ENCODE data around the gene VAMP2. TPM values are rescaled to one million over a fixed set of nuclear protein-coding genes. Genes with fewer than 3 reads are reported as not detected.

VAMP2 gene
- total and polyA plus RNA-seq, 2 of the 4 experiments (the other 2 are of a cell fraction): 2.3 to 33.3 TPM

GRCh38 chr17:8156246-8156992 lies 6.3 kb downstream of the VAMP2 start:
- peak overlapping the region; percentile 87 for H3K4me2 ChIP-seq (ENCODE audit: low read depth, low read length)
- dilution Hi-C loops (cut with HindIII; ENCODE audit: low sequenced_read_pairs, unreplicated experiment): no loop called here
- H3K4me3 ChIP-seq (ENCODE audit: insufficient read depth, low read depth, low read length): peak overlapping the region; percentile 69
- H3K9me3 ChIP-seq (ENCODE audit: control insufficient read depth, insufficient read depth, low read length): no peaks in the 10 kb centered on the region
- peak overlapping the region; percentile 84; the same call in 1 of the 2 replicates for H3K23ac ChIP-seq (ENCODE audit: low read depth, low read length)
- H3K18ac ChIP-seq (ENCODE audit: low read depth, low read length): peak overlapping the region; percentile 43; the same call in 1 of the 2 replicates
- intact Hi-C loops (cut with micrococcal nuclease): loop anchor here (1.0 to 5.0 kb wide), 3 partner anchors 31 to 74 kb away; no protein-coding TSS in a partner anchor
- peak overlapping the region; percentile 89 for H2AFZ ChIP-seq (replicated peaks; ENCODE audit: low read length, poor library complexity)
- no peaks in the 10 kb centered on the region for H3K27me3 ChIP-seq (ENCODE audit: control insufficient read depth, insufficient read depth, low read length)
- peak overlapping the region; percentile 63 for H3K27ac ChIP-seq (ENCODE audit: insufficient read depth, low read length)
- peak overlapping the region; percentile 74 for H3K4ac ChIP-seq (ENCODE audit: low read depth, low read length)
- peak overlapping the region; percentile 54; the same call in 1 of the 2 replicates for H2AK5ac ChIP-seq (ENCODE audit: low read depth, low read length)
- H3K9me1 ChIP-seq (ENCODE audit: insufficient read depth, low read length): peaks cover 17% of the 10 kb centered on the region
- in situ Hi-C loops (cut with MboI; ENCODE audit: low sequenced_read_pairs): loop anchor here (25.0 kb wide), 1 partner anchor 919 kb away; the partner anchor contains the start of genes DVL2, GABARAP and PHF23
- no peak overlapping the region for H2BK20ac ChIP-seq (ENCODE audit: low read depth, low read length)
- H3K79me1 ChIP-seq (ENCODE audit: low read depth in 1 of 2, low read length in 2 of 2): peaks cover 8 to 48% of the 10 kb centered on the region in 2 experiments
- peaks cover 11% of the 10 kb centered on the region for H4K20me1 ChIP-seq (ENCODE audit: insufficient read depth, low read length)
- H2BK15ac ChIP-seq (ENCODE audit: low read depth, low read length): no peak overlapping the region
- 0% methylated on average over 12 of the region's 59 CpGs; no CpG with 5 or more reads in 1 of the 2 experiments for WGBS, 2 experiments (ENCODE audit: extremely low coverage in 2 of 2, insufficient read length in 1 of 2)
- peaks cover 22% of the 10 kb centered on the region for H3K4me1 ChIP-seq (ENCODE audit: control insufficient read depth, insufficient read depth, low read length)
- peak overlapping the region; percentile 43; the same call in 1 of the 2 replicates for H4K5ac ChIP-seq (ENCODE audit: low read depth, low read length)
- H4K91ac ChIP-seq (ENCODE audit: insufficient read depth, low read depth, low read length): peak overlapping the region; percentile 17; the same call in 1 of the 2 replicates
- TF ChIP-seq MAZ (IDR thresholded peaks at IDR 0.05; ENCODE audit: borderline replicate concordance, low read depth, low read length): peak; percentile 75; the same call in 1 of the 2 replicates
- peak; percentile 99 for TF ChIP-seq BHLHE40 (IDR thresholded peaks at IDR 0.05; ENCODE audit: low read depth, low read length)
- peak; percentile 65 for TF ChIP-seq USF2 (IDR thresholded peaks at IDR 0.05; ENCODE audit: low read depth, low read length)
- peak; percentile 98 for TF ChIP-seq POLR2A (IDR thresholded peaks at IDR 0.05; ENCODE audit: low read depth, low read length)
- TF ChIP-seq RAD21 (IDR thresholded peaks at IDR 0.05; ENCODE audit: low read length): peak; percentile 44
- TF ChIP-seq FOS (IDR thresholded peaks at IDR 0.05; ENCODE audit: low read depth, low read length): peak; percentile 82
- peak; percentile 62; the same call in 1 of the 2 replicates for TF ChIP-seq NFE2L2 (IDR thresholded peaks at IDR 0.05; ENCODE audit: low read depth, low read length)
- peak; percentile 81; the same call in 1 of the 2 replicates for TF ChIP-seq MXI1 (IDR thresholded peaks at IDR 0.05; ENCODE audit: borderline replicate concordance, low read depth, low read length)
- TF ChIP-seq CTCF (conservative IDR thresholded peaks at IDR 0.05; ENCODE audit: low read depth, low read length): 0 out of 2 replicates have a peak, but pooled peaks have one; percentile 26
- TF ChIP-seq ELK1 (IDR thresholded peaks at IDR 0.05; ENCODE audit: borderline replicate concordance, low read depth, low read length): no peak
- TF ChIP-seq RFX5 (IDR thresholded peaks at IDR 0.05; ENCODE audit: low read depth, low read length): no peak
- peaks cover 14% of the 10 kb centered on the region for H3K36me3 ChIP-seq (ENCODE audit: control insufficient read depth, insufficient read depth, low read length)
- 0 out of 2 replicates have a peak overlapping the region, but pooled peaks have one; percentile 17 for H3K56ac ChIP-seq (ENCODE audit: extremely low read depth, insufficient read depth, low read length)
- peak overlapping the region; percentile 55 for H3K9ac ChIP-seq (ENCODE audit: low read depth, low read length)
- peak overlapping the region; percentile 81 for H2AK9ac ChIP-seq (replicated peaks; ENCODE audit: low read depth, low read length, poor library complexity)
- H2BK5ac ChIP-seq (ENCODE audit: low read depth, low read length, poor library complexity, severe bottlenecking): peak overlapping the region; percentile 75
- peak overlapping the region; percentile 61; the same call in 1 of the 2 replicates for H3K14ac ChIP-seq (replicated peaks; ENCODE audit: low read depth, low read length)
- POLR2A ChIA-PET (ENCODE audit: unreplicated experiment): interaction anchor here (1.4 kb wide), 1 partner anchor 17 kb away, joined by 8 read pairs; no protein-coding TSS in a partner anchor
- peak overlapping the region; percentile 7; the same call in 1 of the 2 replicates for H2BK120ac ChIP-seq (ENCODE audit: low read depth, low read length)
- DNase-seq (peak; percentile 100), ATAC-seq (ENCODE audit: low read depth) (peak; percentile 69)
- H4K8ac ChIP-seq (ENCODE audit: low read depth in 2 of 2, low read length in 2 of 2): peak overlapping the region in 1 of 2 experiments; percentile 95; a peak in 2 of 4 replicates
- BruUV-seq (replicated peaks): no TSS peak
- CTCF ChIA-PET: interaction anchor here (0.8 to 1.2 kb wide), 5 partner anchors 19 to 87 kb away, joined by 3 to 7 read pairs (median 4); no protein-coding TSS in a partner anchor
